ENCODE results near the gene DNMBP. TPM values are rescaled to one million over a fixed set of nuclear protein-coding genes. Genes with fewer than 3 reads are reported as not detected.

DNMBP gene
- total and polyA plus RNA-seq, 2 of the 4 experiments (the other 2 are of a cell fraction), result 10.9 to 13.6 TPM

- BruUV-seq (replicated peaks), result no TSS peak
- Histone ChIP-seq H2AK5ac (ENCODE audit: low read depth, low read length) (no peak overlapping the region), H4K8ac (ENCODE audit: low read depth in 2 of 2, low read length in 2 of 2) (no peak overlapping the region), H3K56ac (ENCODE audit: extremely low read depth, insufficient read depth, low read length) (no peak overlapping the region), H2BK120ac (ENCODE audit: low read depth, low read length) (no peak overlapping the region), H4K91ac (ENCODE audit: insufficient read depth, low read depth, low read length) (no peak overlapping the region), H2BK20ac (ENCODE audit: low read depth, low read length) (no peak overlapping the region), H3K18ac (ENCODE audit: low read depth, low read length) (no peak overlapping the region), H3K79me1 (ENCODE audit: low read depth in 1 of 2, low read length in 2 of 2) (peaks cover 4 to 22% of the 10 kb centered on the region in 2 experiments; a peak in 3 of 4 replicates), H3K23ac (ENCODE audit: low read depth, low read length) (no peak overlapping the region), H4K5ac (ENCODE audit: low read depth, low read length) (no peak overlapping the region), H2BK15ac (ENCODE audit: low read depth, low read length) (no peak overlapping the region), H3K4me2 (ENCODE audit: low read depth, low read length) (no peak overlapping the region), H3K4ac (ENCODE audit: low read depth, low read length) (no peak overlapping the region), H3K36me3 (ENCODE audit: control insufficient read depth, insufficient read depth, low read length) (peaks cover 61% of the 10 kb centered on the region), H3K14ac (replicated peaks; ENCODE audit: low read depth, low read length) (no peak overlapping the region), H3K9me3 (ENCODE audit: control insufficient read depth, insufficient read depth, low read length) (no peaks in the 10 kb centered on the region), H3K9ac (ENCODE audit: low read depth, low read length) (no peak overlapping the region), H3K4me3 (ENCODE audit: insufficient read depth, low read depth, low read length) (no peak overlapping the region), H3K27ac (ENCODE audit: insufficient read depth, low read length) (no peak overlapping the region), H3K9me1 (ENCODE audit: insufficient read depth, low read length) (peaks cover 13% of the 10 kb centered on the region), H4K20me1 (ENCODE audit: insufficient read depth, low read length) (no peaks in the 10 kb centered on the region), H2AK9ac (replicated peaks; ENCODE audit: low read depth, low read length, poor library complexity) (no peak overlapping the region), H2AFZ (replicated peaks; ENCODE audit: low read length, poor library complexity) (no peak overlapping the region), H3K4me1 (ENCODE audit: control insufficient read depth, insufficient read depth, low read length) (no peaks in the 10 kb centered on the region), H2BK5ac (ENCODE audit: low read depth, low read length, poor library complexity, severe bottlenecking) (no peak overlapping the region), H3K27me3 (ENCODE audit: control insufficient read depth, insufficient read depth, low read length) (no peaks in the 10 kb centered on the region)
- in situ Hi-C loops (cut with MboI; ENCODE audit: low sequenced_read_pairs) (no loop called here), dilution Hi-C loops (cut with HindIII; ENCODE audit: low sequenced_read_pairs, unreplicated experiment) (no loop called here), intact Hi-C loops (cut with micrococcal nuclease) (no loop called here)
- no peak for ATAC-seq (ENCODE audit: low read depth)
- TF ChIP-seq MXI1 (IDR thresholded peaks at IDR 0.05; ENCODE audit: borderline replicate concordance, low read depth, low read length), result no peak
- TF ChIP-seq FOS (IDR thresholded peaks at IDR 0.05; ENCODE audit: low read depth, low read length), result no peak
- TF ChIP-seq SMC3 (IDR thresholded peaks at IDR 0.05; ENCODE audit: low read depth, low read length), result no peak
- no peak for TF ChIP-seq CTCF (conservative IDR thresholded peaks at IDR 0.05; ENCODE audit: low read depth, low read length)
- no peak for TF ChIP-seq CHD1 (IDR thresholded peaks at IDR 0.05; ENCODE audit: low read depth, low read length)
- TF ChIP-seq NFE2L2 (IDR thresholded peaks at IDR 0.05; ENCODE audit: low read depth, low read length), result no peak
- no peak for TF ChIP-seq RCOR1 (IDR thresholded peaks at IDR 0.05; ENCODE audit: insufficient replicate concordance, low read length)
- no peak for TF ChIP-seq MAZ (IDR thresholded peaks at IDR 0.05; ENCODE audit: borderline replicate concordance, low read depth, low read length)
- no peak for DNase-seq
- ChIA-PET POLR2A (ENCODE audit: unreplicated experiment) (no interaction called here), CTCF (no interaction called here)
- 91% methylated on average over 4 of the region's 5 CpGs; no CpG with 5 or more reads in 1 of the 2 experiments for WGBS, 2 experiments (ENCODE audit: extremely low coverage in 2 of 2, insufficient read length in 1 of 2)
Measured at GRCh38 chr10:99881371-99881770, 128.4 kb downstream of the DNMBP start.
